Stimulated activated CD8-positive, alpha-beta memory T cell treated with anti-CD3 and anti-CD28 coated beads, Interleukin-7, amount 100 ng/mL, for 24 hours (primary cell): ENCODE data around the gene PMAIP1.
A peak's percentile ranks its signal among the peaks of the same experiment; 100 is the strongest.
"Not testable (repeated sequence)": the region's sequence is repeated elsewhere in the genome, so short reads cannot be mapped to it uniquely, and the experiment has no call there.

Source experiments
- DNase-seq: peaks from one replicate; pipeline ENCODE4 v3.0.0-alpha.2; 2020; ENCODE audit warnings: low read depth

The PMAIP1 gene

GRCh38 chr18:59899298-59900221 lies at the start of gene PMAIP1:
Gene PMAIP1 (plus strand): TSS chr18:59899996. CDS start chr18:59900178, 182 bp downstream.
- peak; percentile 80 for DNase-seq

- DNase-seq, result no peak
These were observed 47.9 kb upstream of the PMAIP1 start for GRCh38 chr18:59851784-59852399.

- no peak for DNase-seq
These were observed 47.2 kb upstream of the PMAIP1 start for GRCh38 chr18:59852548-59852947.

GRCh38 chr18:59853380-59853779 lies 46.4 kb upstream of the PMAIP1 start:
- DNase-seq, result no peak

GRCh38 chr18:59853988-59854387 lies 45.8 kb upstream of the PMAIP1 start:
- not testable (repeated sequence) for DNase-seq

- no peak for DNase-seq
These were observed 38.8 kb upstream of the PMAIP1 start for GRCh38 chr18:59861009-59861408.

- DNase-seq, result no peak
These were observed 37.6 kb upstream of the PMAIP1 start for GRCh38 chr18:59861963-59862819.

GRCh38 chr18:59865241-59865986 lies 34.4 kb upstream of the PMAIP1 start:
- no peak for DNase-seq

GRCh38 chr18:59866551-59867269 lies 33.1 kb upstream of the PMAIP1 start:
- DNase-seq, result no peak

GRCh38 chr18:59867337-59868104 lies 32.3 kb upstream of the PMAIP1 start:
- DNase-seq, result no peak

GRCh38 chr18:59870623-59871130 lies 29.1 kb upstream of the PMAIP1 start:
- DNase-seq, result no peak

- no peak for DNase-seq
These were observed 28.0 kb upstream of the PMAIP1 start for GRCh38 chr18:59871711-59872362.

- DNase-seq, result no peak
These were observed 26.2 kb upstream of the PMAIP1 start for GRCh38 chr18:59873641-59874040.

- DNase-seq, result no peak
These were observed 25.6 kb upstream of the PMAIP1 start for GRCh38 chr18:59874166-59874565.

GRCh38 chr18:59876310-59876626 lies 23.5 kb upstream of the PMAIP1 start:
- DNase-seq, result no peak

- no peak for DNase-seq
These were observed 22.4 kb upstream of the PMAIP1 start for GRCh38 chr18:59877361-59877760.

GRCh38 chr18:59878644-59879043 lies 21.2 kb upstream of the PMAIP1 start:
- no peak for DNase-seq

GRCh38 chr18:59881728-59882656 lies 17.8 kb upstream of the PMAIP1 start:
- no peak for DNase-seq

- DNase-seq, result no peak
These were observed 15.4 kb upstream of the PMAIP1 start for GRCh38 chr18:59884351-59884750.
